Endodermal cell (in vitro differentiated cells): ENCODE results near the gene SRGAP3. TPM values are rescaled to one million over a fixed set of nuclear protein-coding genes. Genes with fewer than 3 reads are reported as not detected.

ENCODE experiments used
- DNase-seq: peaks from one replicate; pipeline ENCODE4 v3.0.0-alpha.2; 2017
- H3K27ac ChIP-seq: 2 replicates; pipeline ENCODE4 v1.5.1; 2013; ENCODE audit warnings: mild to moderate bottlenecking, low read depth, low read length, moderate library complexity
- H3K27me3 ChIP-seq: 2 replicates; pipeline ENCODE4 v1.6.1; 2013; ENCODE audit warnings: mild to moderate bottlenecking, low read length, moderate library complexity; ENCODE audit not compliant: insufficient read depth, control insufficient read depth, poor library complexity, severe bottlenecking
- H3K36me3 ChIP-seq: 2 replicates; pipeline ENCODE4 v1.7.0; 2013; ENCODE audit warnings: mild to moderate bottlenecking, low read length, moderate library complexity; ENCODE audit not compliant: control insufficient read depth, insufficient read depth
- H3K4me1 ChIP-seq: one replicate; pipeline ENCODE4 v1.7.0; 2013; ENCODE audit warnings: low read length; ENCODE audit not compliant: control insufficient read depth, insufficient read depth
- H3K4me3 ChIP-seq: 2 replicates; pipeline ENCODE4 v1.5.1; 2013; ENCODE audit warnings: mild to moderate bottlenecking, low read length, moderate library complexity
- H3K9ac ChIP-seq: 2 replicates; pipeline ENCODE4 v1.6.1; 2013; ENCODE audit warnings: mild to moderate bottlenecking, low read length, moderate library complexity; ENCODE audit not compliant: poor library complexity, severe bottlenecking; ENCODE audit errors: extremely low read depth
- H3K9me3 ChIP-seq: 2 replicates; pipeline ENCODE4 v1.6.1; 2013; ENCODE audit warnings: mild to moderate bottlenecking, low read length, moderate library complexity; ENCODE audit not compliant: control insufficient read depth
- H3K27ac Mint-ChIP-seq: 2 replicates; pipeline ENCODE4 v1.8.0; 2020; ENCODE audit warnings: mixed read lengths
- H3K27me3 Mint-ChIP-seq: 2 replicates; pipeline ENCODE4 v1.8.0; 2021; ENCODE audit warnings: mild to moderate bottlenecking, mixed read lengths; ENCODE audit not compliant: insufficient read depth
- H3K36me3 Mint-ChIP-seq: 2 replicates; pipeline ENCODE4 v1.8.0; 2020; ENCODE audit warnings: low read depth, mixed read lengths
- H3K4me1 Mint-ChIP-seq: 2 replicates; pipeline ENCODE4 v1.8.0; 2020; ENCODE audit warnings: mixed read lengths
- H3K4me3 Mint-ChIP-seq: 2 replicates; pipeline ENCODE4 v1.8.0; 2020; ENCODE audit warnings: mild to moderate bottlenecking, moderate library complexity, mixed read lengths
- H3K9me3 Mint-ChIP-seq: 2 replicates; pipeline ENCODE4 v1.8.0; 2020; ENCODE audit warnings: mild to moderate bottlenecking, mixed read lengths
- CTCF ChIP-seq: fragments of 200-600 bp; sonication (generic); conservative IDR thresholded peaks from 2 replicates; pipeline ENCODE4 v1.5.0; 2021; ENCODE audit warnings: antibody characterized with exemption, mild to moderate bottlenecking
- WGBS, 2 experiments: methylation state at CpG; one replicate each; pipeline versions ENCODE4 v1.1.5 to v1.1.7; 2013; ENCODE audit warnings: missing lambda C conversion rate in 2 of 2, mixed read lengths in 1 of 2; ENCODE audit not compliant: insufficient coverage in 1 of 2, insufficient read length in 1 of 2; 5-methylcytosine and 5-hydroxymethylcytosine counted together
- total RNA-seq, 2 donors: library from RNA; stranded (reverse); fragmentation: NEBNext Ultra II Directional in 1 of 2; extraction: Animal tissue kit (Norgen Biotek cat#: 25700) in 1 of 2; gene quantifications; 2 replicates in 1 of 2; 3 replicates in 1 of 2; pipeline ENCODE4 v1.2.1, GENCODE V29; 2021

Gene SRGAP3
- total RNA-seq, 2 donors from 2014 or later: 5.0 to 8.1 TPM

GRCh38 chr3:9194509-9195184 lies 54.8 kb downstream of the SRGAP3 start:
- H3K4me1 Mint-ChIP-seq: peaks cover 21% of the 10 kb centered on the region
- Histone ChIP-seq H3K36me3 (no peaks in the 10 kb centered on the region), H3K4me1 (no peaks in the 10 kb centered on the region), H3K27me3 (no peaks in the 10 kb centered on the region), H3K9me3 (no peaks in the 10 kb centered on the region), H3K27ac (no peak overlapping the region), H3K9ac (no peak overlapping the region), H3K4me3 (no peak overlapping the region)
- no peaks in the 10 kb centered on the region for H3K36me3 Mint-ChIP-seq
- 91 to 94% methylated on average over 1 to 4 of the region's 4 CpGs for WGBS, 2 experiments
- no peak overlapping the region for H3K4me3 Mint-ChIP-seq
- no peak for DNase-seq
- H3K9me3 Mint-ChIP-seq: no peaks in the 10 kb centered on the region
- no peak for TF ChIP-seq CTCF
- no peak overlapping the region for H3K27ac Mint-ChIP-seq
- H3K27me3 Mint-ChIP-seq: peaks cover 15% of the 10 kb centered on the region

GRCh38 chr3:9193633-9194195 lies 55.7 kb downstream of the SRGAP3 start:
- WGBS, 2 experiments: 90 to 95% methylated on average over 6 to 10 of the region's 10 CpGs
- no peaks in the 10 kb centered on the region for H3K36me3 ChIP-seq
- Mint-ChIP-seq H3K36me3 (no peaks in the 10 kb centered on the region), H3K4me3 (no peak overlapping the region), H3K4me1 (peaks cover 15% of the 10 kb centered on the region), H3K27me3 (peaks cover 15% of the 10 kb centered on the region), H3K27ac (no peak overlapping the region), H3K9me3 (no peaks in the 10 kb centered on the region)
- no peak for TF ChIP-seq CTCF
- no peak overlapping the region for H3K9ac ChIP-seq
- H3K27ac ChIP-seq: no peak overlapping the region
- H3K27me3 ChIP-seq: peaks cover under 1% of the 10 kb centered on the region
- no peak for DNase-seq
- H3K9me3 ChIP-seq: no peaks in the 10 kb centered on the region
- H3K4me1 ChIP-seq: no peaks in the 10 kb centered on the region
- H3K4me3 ChIP-seq: no peak overlapping the region

- Histone ChIP-seq H3K9ac (no peak overlapping the region), H3K4me3 (no peak overlapping the region), H3K27me3 (peaks cover 5% of the 10 kb centered on the region), H3K9me3 (no peaks in the 10 kb centered on the region), H3K4me1 (no peaks in the 10 kb centered on the region), H3K36me3 (no peaks in the 10 kb centered on the region), H3K27ac (no peak overlapping the region)
- Mint-ChIP-seq H3K4me1 (peaks cover 13% of the 10 kb centered on the region), H3K36me3 (no peaks in the 10 kb centered on the region), H3K27ac (no peak overlapping the region), H3K27me3 (peaks cover 15% of the 10 kb centered on the region), H3K9me3 (no peaks in the 10 kb centered on the region), H3K4me3 (no peak overlapping the region)
- 92 to 96% methylated on average over 4 of the region's 4 CpGs for WGBS, 2 experiments
- TF ChIP-seq CTCF: no peak
- no peak for DNase-seq
Measured at GRCh38 chr3:9193211-9193610, 56.2 kb downstream of the SRGAP3 start.
